Dedifferentiated amniotic fluid mesenchymal stem cell (primary cell): ENCODE measurements around the gene RAVER1.

Experiments
- DNase-seq: peaks from one replicate; pipeline ENCODE4 v3.0.0-alpha.2; 2016; ENCODE audit errors: extremely low spot score

RAVER1 gene

GRCh38 chr19:10270616-10271394, 62.5 kb downstream of the RAVER1 start, which contains the start of gene ICAM1:
ICAM1 (plus strand) TSS chr19:10271120; CDS start chr19:10271160, 40 bp downstream.
- DNase-seq = no peak

DNA sequence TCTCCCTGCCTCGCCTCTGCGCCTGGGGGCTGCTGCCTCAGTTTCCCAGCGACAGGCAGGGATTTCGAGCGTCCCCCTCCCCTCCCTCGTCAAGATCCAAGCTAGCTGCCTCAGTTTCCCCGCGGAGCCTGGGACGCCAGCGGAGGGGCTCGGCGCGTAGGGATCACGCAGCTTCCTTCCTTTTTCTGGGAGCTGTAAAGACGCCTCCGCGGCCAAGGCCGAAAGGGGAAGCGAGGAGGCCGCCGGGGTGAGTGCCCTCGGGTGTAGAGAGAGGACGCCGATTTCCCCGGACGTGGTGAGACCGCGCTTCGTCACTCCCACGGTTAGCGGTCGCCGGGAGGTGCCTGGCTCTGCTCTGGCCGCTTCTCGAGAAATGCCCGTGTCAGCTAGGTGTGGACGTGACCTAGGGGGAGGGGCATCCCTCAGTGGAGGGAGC, 63.1 kb downstream of the RAVER1 start:
- DNase-seq = no peak

DNA sequence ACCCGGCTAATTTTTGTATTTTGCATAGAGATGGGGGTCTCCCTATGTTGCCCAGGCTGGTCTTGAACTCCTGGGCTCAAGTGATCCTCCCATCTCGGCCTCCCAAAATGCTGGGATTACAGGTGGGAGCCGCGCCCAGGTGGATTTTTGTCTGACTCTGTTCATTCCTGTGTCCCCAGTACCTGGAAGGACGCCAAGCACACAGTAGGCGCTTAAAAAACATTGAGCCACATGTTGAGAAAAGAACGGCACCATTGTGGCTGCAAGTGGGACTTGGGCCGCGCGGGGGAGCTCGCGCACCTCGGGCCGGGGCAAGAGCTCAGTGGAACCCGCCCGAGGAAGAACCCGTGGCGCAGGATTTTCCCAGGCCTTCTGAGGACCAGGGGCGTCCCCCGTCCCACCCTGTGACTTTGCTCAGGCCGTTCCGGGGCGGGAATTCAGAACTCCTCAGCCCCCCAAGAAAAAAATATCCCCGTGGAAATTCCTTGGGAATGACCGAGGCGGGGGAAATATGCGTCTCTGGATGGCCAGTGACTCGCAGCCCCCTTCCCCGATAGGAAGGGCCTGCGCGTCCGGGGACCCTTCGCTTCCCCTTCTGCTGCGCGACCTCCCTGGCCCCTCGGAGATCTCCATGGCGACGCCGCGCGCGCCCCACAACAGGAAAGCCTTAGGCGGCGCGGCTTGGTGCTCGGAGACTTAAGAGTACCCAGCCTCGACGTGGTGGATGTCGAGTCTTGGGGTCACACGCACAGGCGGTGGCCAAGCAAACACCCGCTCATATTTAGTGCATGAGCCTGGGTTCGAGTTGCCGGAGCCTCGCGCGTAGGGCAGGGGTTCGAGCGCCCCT, 63.8 kb downstream of the RAVER1 start:
- peak; percentile 67 for DNase-seq

DNA sequence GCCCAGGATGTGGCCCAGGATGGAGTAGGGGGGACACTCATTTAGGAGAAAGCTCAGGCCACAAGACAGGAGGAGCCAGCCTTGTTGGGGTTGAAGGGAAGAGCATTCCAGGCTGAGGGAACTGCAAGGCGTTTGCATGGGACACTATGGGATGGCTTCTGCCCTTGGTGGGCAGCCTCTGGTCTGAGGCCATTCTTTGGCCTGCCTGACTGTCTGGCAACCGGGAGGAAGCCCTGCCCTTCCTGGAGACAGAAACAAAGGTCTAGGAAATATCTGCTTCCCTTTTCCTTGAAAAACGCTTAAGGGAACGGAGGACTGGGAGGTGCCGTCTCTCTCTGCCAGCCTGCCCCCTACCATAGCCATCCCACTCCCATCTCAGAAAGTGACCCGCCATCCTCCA, 65.3 kb downstream of the RAVER1 start:
- DNase-seq = no peak

DNA sequence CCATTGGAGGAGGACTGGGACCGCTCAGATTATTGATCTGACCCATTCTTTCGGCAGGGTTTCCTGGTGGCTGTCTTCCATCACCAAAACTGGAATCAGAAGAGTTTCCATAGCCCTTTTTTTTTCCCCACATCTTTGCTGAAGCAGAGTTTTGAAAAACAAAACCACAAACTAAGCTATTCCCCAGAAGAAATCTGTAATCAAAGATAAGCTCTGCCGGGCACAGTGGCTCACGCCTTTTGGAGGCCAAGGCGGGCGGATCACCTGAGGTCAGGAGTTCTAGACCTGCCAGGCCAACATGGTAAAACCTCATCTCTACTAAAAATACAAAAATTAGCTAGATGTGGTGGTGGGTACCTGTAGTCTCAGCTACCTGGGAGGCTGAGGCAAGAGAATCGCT, 66.6 kb downstream of the RAVER1 start:
- no peak for DNase-seq
